Measurements from ENCODE around the gene LTA4H. TPM values are rescaled to one million over a fixed set of nuclear protein-coding genes. Genes with fewer than 3 reads are reported as not detected.

Gene LTA4H
- total and polyA plus RNA-seq, 8 donors, result 20.0 to 57.1 (median 31.0) TPM

- no peak for ATAC-seq
- Histone ChIP-seq H3K27ac (no peak overlapping the region), H3K36me3 (no peaks in the 10 kb centered on the region), H3K9me3 (no peaks in the 10 kb centered on the region), H3K4me1 (no peaks in the 10 kb centered on the region), H3K27me3 (no peaks in the 10 kb centered on the region), H3K4me3 (no peak overlapping the region)
- intact Hi-C loops (cut with DNase I), result no loop called here
- FAIRE-seq, result no peak
- no peak for DNase-seq
- no peak for TF ChIP-seq CTCF (IDR thresholded peaks at IDR 0.05)
- 81 to 85% methylated on average over 1 of the region's 1 CpG for WGBS, 2 donors
Measured at GRCh38 chr12:95984682-95985081, 50.7 kb downstream of the LTA4H start.

GRCh38 chr12:95982602-95983001 lies 52.8 kb downstream of the LTA4H start:
- H3K4me3 ChIP-seq, result no peak overlapping the region
- no peaks in the 10 kb centered on the region for H3K4me1 ChIP-seq
- ATAC-seq (no peak), FAIRE-seq (no peak), DNase-seq (no peak)
- intact Hi-C loops (cut with DNase I), result no loop called here
- 54 to 63% methylated on average over 1 of the region's 1 CpG for WGBS, 2 donors
- no peak for TF ChIP-seq CTCF (IDR thresholded peaks at IDR 0.05)
- H3K9me3 ChIP-seq, result no peaks in the 10 kb centered on the region
- no peaks in the 10 kb centered on the region for H3K27me3 ChIP-seq
- no peak overlapping the region for H3K27ac ChIP-seq
- H3K36me3 ChIP-seq, result no peaks in the 10 kb centered on the region

- ATAC-seq (no peak), FAIRE-seq (no peak), DNase-seq (no peak)
- H3K36me3 ChIP-seq, result no peaks in the 10 kb centered on the region
- no peak overlapping the region for H3K4me3 ChIP-seq
- intact Hi-C loops (cut with DNase I), result no loop called here
- no peaks in the 10 kb centered on the region for H3K4me1 ChIP-seq
- TF ChIP-seq CTCF (IDR thresholded peaks at IDR 0.05), result no peak
- no peak overlapping the region for H3K27ac ChIP-seq
- 85 to 88% methylated on average over 5 of the region's 5 CpGs for WGBS, 2 donors
- no peaks in the 10 kb centered on the region for H3K9me3 ChIP-seq
- no peaks in the 10 kb centered on the region for H3K27me3 ChIP-seq
Measured at GRCh38 chr12:95980437-95980836, 55.0 kb downstream of the LTA4H start.

- Histone ChIP-seq H3K4me1 (no peaks in the 10 kb centered on the region), H3K27me3 (no peaks in the 10 kb centered on the region), H3K9me3 (no peaks in the 10 kb centered on the region), H3K4me3 (no peak overlapping the region), H3K27ac (no peak overlapping the region), H3K36me3 (no peaks in the 10 kb centered on the region)
- ATAC-seq (no peak), FAIRE-seq (no peak), DNase-seq (no peak)
- WGBS, 2 donors, result 61 to 82% methylated on average over 3 of the region's 3 CpGs
- TF ChIP-seq CTCF (IDR thresholded peaks at IDR 0.05), result no peak
- intact Hi-C loops (cut with DNase I), result no loop called here
Measured at GRCh38 chr12:95978774-95979173, 56.6 kb downstream of the LTA4H start.

DNA sequence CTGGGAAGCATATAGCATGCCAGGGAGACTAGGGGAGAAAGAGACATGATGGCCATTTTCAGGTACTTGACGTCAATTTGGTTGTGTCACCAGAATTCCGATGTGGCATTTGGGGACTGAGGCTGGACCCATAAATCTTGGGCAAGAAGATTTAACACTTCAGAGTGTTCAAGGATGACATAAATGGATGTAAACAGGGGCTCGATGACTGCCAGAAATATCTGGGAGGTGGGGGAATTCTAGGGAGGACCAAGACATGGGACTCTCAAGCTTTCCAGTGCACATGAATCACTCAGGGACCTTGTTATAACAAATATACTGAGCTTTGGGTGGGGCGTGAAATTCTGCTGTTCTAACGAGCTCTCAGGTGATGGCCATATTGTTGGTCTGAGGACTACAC lies 57.0 kb downstream of the LTA4H start:
- no peak for TF ChIP-seq CTCF (IDR thresholded peaks at IDR 0.05)
- 75 to 82% methylated on average over 5 of the region's 5 CpGs for WGBS, 2 donors
- DNase-seq (no peak), FAIRE-seq (no peak), ATAC-seq (no peak)
- intact Hi-C loops (cut with DNase I), result no loop called here
- Histone ChIP-seq H3K36me3 (no peaks in the 10 kb centered on the region), H3K9me3 (no peaks in the 10 kb centered on the region), H3K27ac (no peak overlapping the region), H3K27me3 (no peaks in the 10 kb centered on the region), H3K4me3 (no peak overlapping the region), H3K4me1 (no peaks in the 10 kb centered on the region)

All from pancreas (tissue), 10 donors.